Breast epithelium (tissue), 3 donors: ENCODE data around the gene ZDHHC23.

Experiments
- CTCF ChIP-seq, 3 donors: fragments of 450-650 bp; IDR thresholded peaks; one replicate each; pipeline ENCODE4 v1.5.1; 2016 to 2017; ENCODE audit warnings: antibody characterized with exemption in 3 of 3, mild to moderate bottlenecking in 3 of 3, moderate library complexity in 3 of 3
- POLR2A ChIP-seq: fragments of 450-650 bp; IDR thresholded peaks from one replicate; pipeline ENCODE4 v1.6.1; 2016; ENCODE audit warnings: antibody characterized with exemption, mild to moderate bottlenecking, moderate library complexity
- POLR2AphosphoS5 ChIP-seq, 3 donors: sonication (generic); formaldehyde crosslinking; IDR thresholded peaks; one replicate each; pipeline ENCODE4 v1.6.1; 2017; ENCODE audit warnings: antibody characterized with exemption in 3 of 3

- TF ChIP-seq POLR2A (no peak), CTCF (IDR thresholded peaks at IDR 0.05) (no peak), POLR2AphosphoS5 (IDR thresholded peaks at IDR 0.05) (no peak)
Measured at GRCh38 chr3:113952921-113953320, 5.1 kb downstream of the ZDHHC23 start.
